Measurements from ENCODE around the gene GPR31. TPM values are rescaled to one million over a fixed set of nuclear protein-coding genes. Genes with fewer than 3 reads are reported as not detected.

Gene GPR31
- total and polyA plus RNA-seq, 2 donors (not counting 1 experiment from before 2014, with no cell fraction given) = not detected

DNA sequence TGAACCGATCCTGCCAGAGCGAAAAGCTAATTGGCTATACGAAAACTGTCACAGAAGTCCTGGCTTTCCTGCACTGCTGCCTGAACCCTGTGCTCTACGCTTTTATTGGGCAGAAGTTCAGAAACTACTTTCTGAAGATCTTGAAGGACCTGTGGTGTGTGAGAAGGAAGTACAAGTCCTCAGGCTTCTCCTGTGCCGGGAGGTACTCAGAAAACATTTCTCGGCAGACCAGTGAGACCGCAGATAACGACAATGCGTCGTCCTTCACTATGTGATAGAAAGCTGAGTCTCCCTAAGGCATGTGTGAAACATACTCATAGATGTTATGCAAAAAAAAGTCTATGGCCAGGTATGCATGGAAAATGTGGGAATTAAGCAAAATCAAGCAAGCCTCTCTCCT, 20.7 kb downstream of the GPR31 start:
- H3K4me1 ChIP-seq (ENCODE audit: control insufficient read depth in 2 of 2, insufficient read depth in 2 of 2, low read length in 2 of 2) = peaks cover 36 to 53% of the 10 kb centered on the region in 2 donors
- CTCF ChIA-PET = interaction anchor here (1.0 to 21.7 kb wide), 8 partner anchors 13 to 362 kb away, joined by 3 to 437 read pairs (median 16); partner anchors contain the start of genes CCR6, CEP43 and RNASET2

DNA sequence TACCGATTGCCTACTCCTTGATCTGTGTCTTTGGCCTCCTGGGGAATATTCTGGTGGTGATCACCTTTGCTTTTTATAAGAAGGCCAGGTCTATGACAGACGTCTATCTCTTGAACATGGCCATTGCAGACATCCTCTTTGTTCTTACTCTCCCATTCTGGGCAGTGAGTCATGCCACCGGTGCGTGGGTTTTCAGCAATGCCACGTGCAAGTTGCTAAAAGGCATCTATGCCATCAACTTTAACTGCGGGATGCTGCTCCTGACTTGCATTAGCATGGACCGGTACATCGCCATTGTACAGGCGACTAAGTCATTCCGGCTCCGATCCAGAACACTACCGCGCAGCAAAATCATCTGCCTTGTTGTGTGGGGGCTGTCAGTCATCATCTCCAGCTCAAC, 21.4 kb downstream of the GPR31 start:
- peaks cover 86% of the 10 kb centered on the region for H3K4me1 Mint-ChIP-seq
- no peak for TF ChIP-seq EZH2 (IDR thresholded peaks at IDR 0.05; ENCODE audit: borderline replicate concordance, insufficient read depth, low read depth, low read length, poor library complexity, severe bottlenecking)
- TF ChIP-seq, protein P1, sequence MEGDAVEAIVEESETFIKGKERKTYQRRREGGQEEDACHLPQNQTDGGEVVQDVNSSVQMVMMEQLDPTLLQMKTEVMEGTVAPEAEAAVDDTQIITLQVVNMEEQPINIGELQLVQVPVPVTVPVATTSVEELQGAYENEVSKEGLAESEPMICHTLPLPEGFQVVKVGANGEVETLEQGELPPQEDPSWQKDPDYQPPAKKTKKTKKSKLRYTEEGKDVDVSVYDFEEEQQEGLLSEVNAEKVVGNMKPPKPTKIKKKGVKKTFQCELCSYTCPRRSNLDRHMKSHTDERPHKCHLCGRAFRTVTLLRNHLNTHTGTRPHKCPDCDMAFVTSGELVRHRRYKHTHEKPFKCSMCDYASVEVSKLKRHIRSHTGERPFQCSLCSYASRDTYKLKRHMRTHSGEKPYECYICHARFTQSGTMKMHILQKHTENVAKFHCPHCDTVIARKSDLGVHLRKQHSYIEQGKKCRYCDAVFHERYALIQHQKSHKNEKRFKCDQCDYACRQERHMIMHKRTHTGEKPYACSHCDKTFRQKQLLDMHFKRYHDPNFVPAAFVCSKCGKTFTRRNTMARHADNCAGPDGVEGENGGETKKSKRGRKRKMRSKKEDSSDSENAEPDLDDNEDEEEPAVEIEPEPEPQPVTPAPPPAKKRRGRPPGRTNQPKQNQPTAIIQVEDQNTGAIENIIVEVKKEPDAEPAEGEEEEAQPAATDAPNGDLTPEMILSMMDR (IDR thresholded peaks at IDR 0.05) = no peak

More for the DNA sequence above, 20.7 kb downstream of the GPR31 start:
- Histone ChIP-seq H4K20me1 (ENCODE audit: control insufficient read depth, insufficient read depth, low read length, poor library complexity, severe bottlenecking) (peaks cover 30% of the 10 kb centered on the region), H3K27ac (ENCODE audit: low read length in 2 of 2) (peak overlapping the region in 1 of 2 donors; percentile 68), H3K9me3 (ENCODE audit: control extremely low read depth in 1 of 3, control insufficient read depth in 2 of 3, insufficient read depth in 1 of 3, low read length in 2 of 3) (no peaks in the 10 kb centered on the region), H3K4me2 (replicated peaks; ENCODE audit: low read depth, low read length, poor library complexity, severe bottlenecking) (peak overlapping the region; percentile 23), H3K4me3 (ENCODE audit: control extremely low read depth in 1 of 5, extremely low read depth in 1 of 5, insufficient read depth in 1 of 5, low read depth in 2 of 5, low read length in 4 of 5) (no peak overlapping the region), H3K36me3 (replicated peaks in 1 of 2; ENCODE audit: control extremely low read depth in 1 of 2, control insufficient read depth in 1 of 2, extremely low read depth in 1 of 2, insufficient read depth in 2 of 2, low read length in 1 of 2) (peaks cover 2 to 64% of the 10 kb centered on the region in 2 experiments), H3K27me3 (replicated peaks in 1 of 4; ENCODE audit: control extremely low read depth in 1 of 4, control insufficient read depth in 3 of 4, insufficient read depth in 4 of 4, low read length in 3 of 4) (no peaks in the 10 kb centered on the region), H3K79me2 (ENCODE audit: control insufficient read depth, insufficient read depth, low read length) (peaks cover 83% of the 10 kb centered on the region), H3K9ac (ENCODE audit: low read length) (no peak overlapping the region), H2AFZ (ENCODE audit: insufficient read depth, low read depth, low read length, poor library complexity, severe bottlenecking) (no peak overlapping the region)
- DNase-seq = no peak
- H3K9me3 Mint-ChIP-seq (ENCODE audit: insufficient read depth) = no peaks in the 10 kb centered on the region
- peak overlapping the region; percentile 96 for H3K27ac Mint-ChIP-seq
- POLR2A ChIA-PET = interaction anchor here (1.0 to 1.8 kb wide), 4 partner anchors 13 to 181 kb away, joined by 3 to 7 read pairs (median 3); partner anchors contain the start of gene RNASET2
- TF ChIP-seq, protein P1 (IDR thresholded peaks at IDR 0.05) = no peak
- no peak for TF ChIP-seq EZH2 (IDR thresholded peaks at IDR 0.05; ENCODE audit: borderline replicate concordance, insufficient read depth, low read depth, low read length, poor library complexity, severe bottlenecking)
- 69% methylated on average over 10 of the region's 10 CpGs for WGBS (ENCODE audit: insufficient coverage)
- intact Hi-C loops (cut with micrococcal nuclease) = no loop called here
- ATAC-seq (ENCODE audit: low read depth) = no peak
- peak overlapping the region; percentile 69 for H3K4me3 Mint-ChIP-seq
- H3K4me1 Mint-ChIP-seq = peaks cover 86% of the 10 kb centered on the region
- H3K27me3 Mint-ChIP-seq = no peaks in the 10 kb centered on the region

More for the DNA sequence above, 21.4 kb downstream of the GPR31 start:
- intact Hi-C loops (cut with micrococcal nuclease) = no loop called here
- no peaks in the 10 kb centered on the region for H3K9me3 Mint-ChIP-seq (ENCODE audit: insufficient read depth)
- POLR2A ChIA-PET = interaction anchor here (1.0 to 1.3 kb wide), 3 partner anchors 15 to 180 kb away, joined by 3 read pairs; partner anchors contain the start of gene RNASET2
- Histone ChIP-seq H4K20me1 (ENCODE audit: control insufficient read depth, insufficient read depth, low read length, poor library complexity, severe bottlenecking) (peaks cover 37% of the 10 kb centered on the region), H3K79me2 (ENCODE audit: control insufficient read depth, insufficient read depth, low read length) (peaks cover 84% of the 10 kb centered on the region), H3K9me3 (ENCODE audit: control extremely low read depth in 1 of 3, control insufficient read depth in 2 of 3, insufficient read depth in 1 of 3, low read length in 2 of 3) (no peaks in the 10 kb centered on the region), H3K27ac (ENCODE audit: low read length in 2 of 2) (peak overlapping the region in 1 of 2 donors; percentile 68), H2AFZ (ENCODE audit: insufficient read depth, low read depth, low read length, poor library complexity, severe bottlenecking) (no peak overlapping the region), H3K4me3 (ENCODE audit: control extremely low read depth in 1 of 5, extremely low read depth in 1 of 5, insufficient read depth in 1 of 5, low read depth in 2 of 5, low read length in 4 of 5) (no peak overlapping the region), H3K27me3 (replicated peaks in 1 of 4; ENCODE audit: control extremely low read depth in 1 of 4, control insufficient read depth in 3 of 4, insufficient read depth in 4 of 4, low read length in 3 of 4) (no peaks in the 10 kb centered on the region), H3K4me2 (replicated peaks; ENCODE audit: low read depth, low read length, poor library complexity, severe bottlenecking) (no peak overlapping the region), H3K4me1 (ENCODE audit: control insufficient read depth in 2 of 2, insufficient read depth in 2 of 2, low read length in 2 of 2) (peaks cover 36 to 53% of the 10 kb centered on the region in 2 donors), H3K36me3 (replicated peaks in 1 of 2; ENCODE audit: control extremely low read depth in 1 of 2, control insufficient read depth in 1 of 2, extremely low read depth in 1 of 2, insufficient read depth in 2 of 2, low read length in 1 of 2) (peaks cover 2 to 67% of the 10 kb centered on the region in 2 experiments), H3K9ac (ENCODE audit: low read length) (no peak overlapping the region)
- H3K27ac Mint-ChIP-seq = peak overlapping the region; percentile 96
- no peak overlapping the region for H3K4me3 Mint-ChIP-seq
- H3K27me3 Mint-ChIP-seq = no peaks in the 10 kb centered on the region
- ATAC-seq (ENCODE audit: low read depth) (no peak), DNase-seq (no peak)
- CTCF ChIA-PET = interaction anchor here (1.0 to 21.7 kb wide), 6 partner anchors 13 to 362 kb away, joined by 3 to 437 read pairs (median 16); partner anchors contain the start of genes CCR6 and RNASET2
- 94% methylated on average over 9 of the region's 13 CpGs for WGBS (ENCODE audit: insufficient coverage)
